ENCODE data around the gene SCARB1.
A peak's percentile ranks its signal among the peaks of the same experiment; 100 is the strongest.

The SCARB1 gene

GRCh38 chr12:124786061-124786964 lies 77.4 kb downstream of the SCARB1 start:
- H3K4me1 Mint-ChIP-seq (ENCODE audit: low read depth): no peaks in the 10 kb centered on the region
- no peak overlapping the region for H3K4me3 Mint-ChIP-seq
- H3K27ac Mint-ChIP-seq: no peak overlapping the region
- H3K36me3 Mint-ChIP-seq (ENCODE audit: low read depth): no peaks in the 10 kb centered on the region
- DNase-seq (ENCODE audit: low spot score): no peak
- no peaks in the 10 kb centered on the region for H3K27me3 Mint-ChIP-seq (ENCODE audit: low read depth)
- H3K9me3 Mint-ChIP-seq: no peaks in the 10 kb centered on the region

GRCh38 chr12:124784871-124785572 lies 78.6 kb downstream of the SCARB1 start:
- H3K4me3 Mint-ChIP-seq: no peak overlapping the region
- H3K36me3 Mint-ChIP-seq (ENCODE audit: low read depth): no peaks in the 10 kb centered on the region
- H3K9me3 Mint-ChIP-seq: no peaks in the 10 kb centered on the region
- no peak overlapping the region for H3K27ac Mint-ChIP-seq
- H3K27me3 Mint-ChIP-seq (ENCODE audit: low read depth): no peaks in the 10 kb centered on the region
- no peak for DNase-seq (ENCODE audit: low spot score)
- no peaks in the 10 kb centered on the region for H3K4me1 Mint-ChIP-seq (ENCODE audit: low read depth)

GRCh38 chr12:124783087-124783486 lies 80.6 kb downstream of the SCARB1 start:
- Mint-ChIP-seq H3K9me3 (no peaks in the 10 kb centered on the region), H3K4me1 (ENCODE audit: low read depth) (peaks cover 2% of the 10 kb centered on the region), H3K27ac (peak overlapping the region; percentile 35), H3K27me3 (ENCODE audit: low read depth) (no peaks in the 10 kb centered on the region), H3K36me3 (ENCODE audit: low read depth) (no peaks in the 10 kb centered on the region), H3K4me3 (no peak overlapping the region)
- DNase-seq (ENCODE audit: low spot score): no peak

DNA sequence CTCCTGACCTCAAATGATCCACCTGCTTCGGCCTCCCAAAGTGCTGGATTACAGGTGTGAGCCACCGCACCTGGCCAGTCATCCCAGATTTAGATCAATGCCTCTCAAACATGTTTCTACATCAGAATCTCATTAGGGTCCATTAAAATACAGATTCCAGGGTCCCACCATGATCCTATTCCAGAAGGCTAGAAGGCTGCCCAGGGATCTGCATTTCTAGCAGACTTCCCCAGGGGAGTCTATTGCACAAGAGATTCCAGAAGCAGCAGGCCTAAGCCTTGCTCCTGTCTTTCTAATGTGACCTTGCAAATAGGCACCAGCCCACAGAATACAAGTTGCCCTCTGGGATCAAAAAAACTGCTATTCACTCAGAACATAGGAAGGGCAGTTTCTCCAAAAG lies 81.5 kb downstream of the SCARB1 start:
- no peaks in the 10 kb centered on the region for H3K27me3 Mint-ChIP-seq (ENCODE audit: low read depth)
- no peak overlapping the region for H3K4me3 Mint-ChIP-seq
- no peak overlapping the region for H3K27ac Mint-ChIP-seq
- H3K36me3 Mint-ChIP-seq (ENCODE audit: low read depth): no peaks in the 10 kb centered on the region
- no peak for DNase-seq (ENCODE audit: low spot score)
- peaks cover 2% of the 10 kb centered on the region for H3K4me1 Mint-ChIP-seq (ENCODE audit: low read depth)
- H3K9me3 Mint-ChIP-seq: no peaks in the 10 kb centered on the region

GRCh38 chr12:124780752-124781685 lies 82.6 kb downstream of the SCARB1 start:
- no peak overlapping the region for H3K27ac Mint-ChIP-seq
- no peaks in the 10 kb centered on the region for H3K9me3 Mint-ChIP-seq
- no peaks in the 10 kb centered on the region for H3K36me3 Mint-ChIP-seq (ENCODE audit: low read depth)
- H3K27me3 Mint-ChIP-seq (ENCODE audit: low read depth): no peaks in the 10 kb centered on the region
- DNase-seq (ENCODE audit: low spot score): no peak
- no peak overlapping the region for H3K4me3 Mint-ChIP-seq
- H3K4me1 Mint-ChIP-seq (ENCODE audit: low read depth): peaks cover 2% of the 10 kb centered on the region

DNA sequence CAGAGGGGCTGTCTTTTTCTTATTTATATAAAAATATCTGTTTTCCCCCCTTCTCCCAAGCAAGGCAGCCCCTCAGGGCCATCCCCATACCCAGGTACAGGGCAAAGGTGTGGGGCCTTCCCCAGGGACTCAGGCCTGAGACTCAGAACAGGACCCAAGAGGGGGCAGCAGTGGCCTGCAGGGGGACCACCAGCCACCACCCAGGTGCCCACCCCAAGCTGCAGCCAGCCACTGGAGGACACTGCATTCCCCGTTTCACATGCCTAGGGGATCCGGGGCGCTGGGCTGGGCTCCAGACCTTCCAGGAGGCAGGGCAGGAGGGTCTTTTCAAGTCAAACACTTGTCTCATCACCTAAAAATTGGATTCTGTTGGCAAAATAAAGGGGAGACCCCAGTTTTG lies 83.3 kb downstream of the SCARB1 start:
- H3K9me3 Mint-ChIP-seq: no peaks in the 10 kb centered on the region
- peaks cover 6% of the 10 kb centered on the region for H3K4me1 Mint-ChIP-seq (ENCODE audit: low read depth)
- no peak for DNase-seq (ENCODE audit: low spot score)
- no peak overlapping the region for H3K27ac Mint-ChIP-seq
- no peak overlapping the region for H3K4me3 Mint-ChIP-seq
- no peaks in the 10 kb centered on the region for H3K36me3 Mint-ChIP-seq (ENCODE audit: low read depth)
- no peaks in the 10 kb centered on the region for H3K27me3 Mint-ChIP-seq (ENCODE audit: low read depth)

- peaks cover 2% of the 10 kb centered on the region for H3K36me3 Mint-ChIP-seq (ENCODE audit: low read depth)
- no peak overlapping the region for H3K4me3 Mint-ChIP-seq
- peaks cover 15% of the 10 kb centered on the region for H3K4me1 Mint-ChIP-seq (ENCODE audit: low read depth)
- H3K27me3 Mint-ChIP-seq (ENCODE audit: low read depth): no peaks in the 10 kb centered on the region
- no peak overlapping the region for H3K27ac Mint-ChIP-seq
- no peak for DNase-seq (ENCODE audit: low spot score)
- H3K9me3 Mint-ChIP-seq: no peaks in the 10 kb centered on the region
Measured at GRCh38 chr12:124779161-124780141, 84.2 kb downstream of the SCARB1 start.

- no peak overlapping the region for H3K4me3 Mint-ChIP-seq
- H3K9me3 Mint-ChIP-seq: no peaks in the 10 kb centered on the region
- no peak for DNase-seq (ENCODE audit: low spot score)
- H3K27ac Mint-ChIP-seq: no peak overlapping the region
- H3K4me1 Mint-ChIP-seq (ENCODE audit: low read depth): peaks cover 22% of the 10 kb centered on the region
- peaks cover 2% of the 10 kb centered on the region for H3K36me3 Mint-ChIP-seq (ENCODE audit: low read depth)
- no peaks in the 10 kb centered on the region for H3K27me3 Mint-ChIP-seq (ENCODE audit: low read depth)
Measured at GRCh38 chr12:124778411-124778810, 85.3 kb downstream of the SCARB1 start.

DNA sequence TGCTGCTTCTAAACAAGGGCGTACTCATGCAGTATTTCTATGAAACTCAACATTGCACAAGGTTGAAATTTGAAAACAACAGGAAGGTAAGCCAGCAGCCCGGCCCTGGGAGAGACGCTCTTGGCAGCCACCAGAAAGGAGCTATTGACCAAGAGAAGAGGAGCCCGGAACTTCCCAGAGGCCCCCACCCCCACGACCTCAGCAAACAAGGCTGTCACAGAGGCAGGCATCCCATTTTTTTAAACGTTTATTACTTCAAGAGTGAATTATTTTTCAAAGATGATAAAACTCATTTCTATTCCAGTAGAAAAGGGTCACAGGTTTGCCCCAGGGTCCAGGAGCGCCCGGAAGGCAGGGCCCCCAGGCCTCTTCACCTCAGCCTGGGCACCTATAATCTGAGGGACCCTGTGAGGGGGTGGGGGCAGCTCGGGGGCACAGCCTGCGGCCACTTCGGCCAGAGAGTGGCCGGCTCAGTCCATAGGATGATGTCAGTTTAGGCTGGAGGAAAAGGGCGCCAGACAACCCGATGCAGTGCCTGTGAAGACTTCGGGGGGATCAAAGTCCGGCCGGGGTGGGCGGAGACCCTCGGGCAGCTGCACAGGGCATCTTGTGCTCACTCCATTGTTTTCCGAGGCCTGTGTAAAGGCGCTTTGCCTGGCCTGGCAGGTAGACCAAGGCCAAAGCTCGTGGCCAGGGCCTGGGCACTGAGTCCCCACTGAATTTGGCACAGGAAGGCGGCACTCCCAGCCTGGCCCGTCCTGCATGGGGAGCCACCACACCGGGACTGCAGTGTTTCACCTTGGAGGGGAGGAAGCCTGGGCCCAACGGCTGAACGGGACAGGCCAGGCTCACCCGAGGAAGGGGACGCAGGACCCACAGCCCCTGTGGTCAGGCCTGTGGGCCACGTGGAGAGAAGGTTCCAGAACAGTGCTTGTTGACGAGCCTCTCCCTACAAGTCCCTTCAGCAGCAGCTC lies 86.0 kb downstream of the SCARB1 start:
- no peak overlapping the region for H3K27ac Mint-ChIP-seq
- peaks cover under 1% of the 10 kb centered on the region for H3K27me3 Mint-ChIP-seq (ENCODE audit: low read depth)
- DNase-seq (ENCODE audit: low spot score): no peak
- no peaks in the 10 kb centered on the region for H3K9me3 Mint-ChIP-seq
- H3K4me1 Mint-ChIP-seq (ENCODE audit: low read depth): peaks cover 24% of the 10 kb centered on the region
- H3K4me3 Mint-ChIP-seq: no peak overlapping the region
- peaks cover 2% of the 10 kb centered on the region for H3K36me3 Mint-ChIP-seq (ENCODE audit: low read depth)

DNA sequence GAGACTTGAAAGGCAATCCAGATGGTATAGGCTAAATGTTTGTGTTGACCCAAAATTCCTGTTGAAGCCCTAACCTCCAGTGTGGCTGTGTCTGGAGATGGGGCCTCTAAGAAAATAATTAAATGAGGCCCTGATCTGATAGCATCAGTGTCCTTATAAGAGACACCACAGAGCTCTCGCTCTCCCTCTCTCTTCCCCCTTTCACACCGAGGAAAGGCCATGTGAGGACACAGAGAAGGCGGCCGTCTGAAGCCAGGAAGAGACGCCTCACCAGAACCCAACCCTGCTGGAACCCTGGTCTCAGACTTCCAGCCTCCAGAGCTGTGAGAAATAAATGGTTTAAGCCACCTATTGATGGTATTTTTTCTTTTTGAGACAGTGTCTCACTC lies 87.5 kb downstream of the SCARB1 start:
- Mint-ChIP-seq H3K4me1 (ENCODE audit: low read depth) (peaks cover 31% of the 10 kb centered on the region), H3K36me3 (ENCODE audit: low read depth) (peaks cover 2% of the 10 kb centered on the region), H3K27ac (peak overlapping the region; percentile 26), H3K4me3 (no peak overlapping the region), H3K9me3 (no peaks in the 10 kb centered on the region), H3K27me3 (ENCODE audit: low read depth) (peaks cover 5% of the 10 kb centered on the region)
- no peak for DNase-seq (ENCODE audit: low spot score)

GRCh38 chr12:124774462-124775167 lies 89.0 kb downstream of the SCARB1 start:
- peaks cover 10% of the 10 kb centered on the region for H3K27me3 Mint-ChIP-seq (ENCODE audit: low read depth)
- peak overlapping the region; percentile 78 for H3K27ac Mint-ChIP-seq
- DNase-seq (ENCODE audit: low spot score): peak; percentile 90
- H3K9me3 Mint-ChIP-seq: no peaks in the 10 kb centered on the region
- peaks cover 31% of the 10 kb centered on the region for H3K4me1 Mint-ChIP-seq (ENCODE audit: low read depth)
- H3K4me3 Mint-ChIP-seq: peak overlapping the region; percentile 82
- peaks cover 2% of the 10 kb centered on the region for H3K36me3 Mint-ChIP-seq (ENCODE audit: low read depth)
